HPDE6-E6E7 (cell line): ENCODE measurements around the gene TANK.
"Not testable (repeated sequence)": the region's sequence is repeated elsewhere in the genome, so short reads cannot be mapped to it uniquely, and the experiment has no call there.

Experiments
- DNase-seq: peaks from one replicate; pipeline ENCODE4 v3.0.0; 2011; ENCODE audit warnings: missing footprints; ENCODE audit errors: extremely low spot score

TANK gene, protein sequence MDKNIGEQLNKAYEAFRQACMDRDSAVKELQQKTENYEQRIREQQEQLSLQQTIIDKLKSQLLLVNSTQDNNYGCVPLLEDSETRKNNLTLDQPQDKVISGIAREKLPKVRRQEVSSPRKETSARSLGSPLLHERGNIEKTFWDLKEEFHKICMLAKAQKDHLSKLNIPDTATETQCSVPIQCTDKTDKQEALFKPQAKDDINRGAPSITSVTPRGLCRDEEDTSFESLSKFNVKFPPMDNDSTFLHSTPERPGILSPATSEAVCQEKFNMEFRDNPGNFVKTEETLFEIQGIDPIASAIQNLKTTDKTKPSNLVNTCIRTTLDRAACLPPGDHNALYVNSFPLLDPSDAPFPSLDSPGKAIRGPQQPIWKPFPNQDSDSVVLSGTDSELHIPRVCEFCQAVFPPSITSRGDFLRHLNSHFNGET

GRCh38 chr2:161160226-161161073 is at the start of gene TANK:
TANK (plus strand) TSS chr2:161160428; CDS start chr2:161179663, 19,235 bp downstream.
- DNase-seq = peak; percentile 83

GRCh38 chr2:161111531-161111930 is 48.7 kb upstream of the TANK start:
- no peak for DNase-seq

DNA sequence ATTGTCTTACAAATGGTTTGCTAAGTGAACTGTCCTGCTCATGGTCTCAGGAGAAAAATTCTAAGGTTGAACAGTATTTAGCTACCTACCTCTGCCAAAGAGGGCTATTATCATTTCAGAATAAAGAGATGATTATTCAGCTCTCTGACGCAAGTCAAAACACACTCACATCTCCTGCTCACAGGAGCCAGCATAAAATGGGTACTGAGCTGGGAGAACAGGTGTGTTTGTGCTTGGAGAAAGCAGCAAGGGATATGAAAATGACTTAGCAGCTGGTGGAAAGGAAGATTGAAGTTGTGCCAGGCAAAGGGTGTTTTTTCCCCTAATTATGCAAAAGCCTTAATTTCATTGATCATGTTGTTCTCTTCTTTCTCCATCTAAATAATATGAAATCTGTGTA is 47.3 kb upstream of the TANK start:
- DNase-seq = no peak

DNA sequence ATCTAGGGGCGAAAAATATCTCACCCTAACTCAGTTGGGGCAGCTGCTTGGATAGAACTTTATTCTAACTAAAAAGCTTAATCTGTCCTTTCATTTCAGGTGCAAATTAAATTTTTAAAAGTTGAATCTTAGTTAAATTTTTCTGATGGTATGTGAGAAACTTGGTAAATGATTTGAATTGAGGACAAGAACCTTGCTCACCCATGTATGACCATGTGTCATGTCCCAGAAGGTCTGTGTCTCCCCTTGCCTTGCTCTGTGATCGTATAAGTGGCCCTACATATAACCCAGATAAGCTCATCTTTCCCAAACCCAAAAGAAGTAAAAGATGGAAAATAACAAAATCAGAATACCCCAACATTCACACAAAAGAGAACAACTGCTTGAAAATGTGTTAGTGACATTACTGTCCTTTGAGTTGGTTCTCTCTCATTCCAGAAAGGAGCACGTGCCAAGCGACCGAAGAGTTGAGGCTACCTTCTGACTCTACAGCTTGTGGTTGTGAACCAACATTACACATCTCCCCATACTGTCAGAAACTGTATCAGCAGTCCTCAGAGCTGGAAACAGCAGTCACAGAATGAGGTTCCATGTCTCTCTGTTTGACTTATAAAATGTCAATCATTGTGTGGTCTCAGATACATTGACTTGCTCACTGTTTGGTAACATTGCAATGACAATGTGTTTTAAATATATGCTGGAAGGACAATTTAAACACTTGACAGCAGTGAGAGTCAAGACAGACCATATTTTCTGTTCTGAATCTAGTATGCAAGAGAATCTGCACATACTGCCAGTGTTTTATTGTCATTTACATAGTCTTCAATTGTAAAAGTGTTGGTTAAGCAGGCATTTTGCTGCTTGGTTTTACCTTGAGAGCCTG is 46.3 kb upstream of the TANK start:
- no peak for DNase-seq

- DNase-seq = no peak
Measured at GRCh38 chr2:161115205-161115604, 45.0 kb upstream of the TANK start.

- no peak for DNase-seq
Measured at GRCh38 chr2:161115605-161116380, 44.4 kb upstream of the TANK start.

DNA sequence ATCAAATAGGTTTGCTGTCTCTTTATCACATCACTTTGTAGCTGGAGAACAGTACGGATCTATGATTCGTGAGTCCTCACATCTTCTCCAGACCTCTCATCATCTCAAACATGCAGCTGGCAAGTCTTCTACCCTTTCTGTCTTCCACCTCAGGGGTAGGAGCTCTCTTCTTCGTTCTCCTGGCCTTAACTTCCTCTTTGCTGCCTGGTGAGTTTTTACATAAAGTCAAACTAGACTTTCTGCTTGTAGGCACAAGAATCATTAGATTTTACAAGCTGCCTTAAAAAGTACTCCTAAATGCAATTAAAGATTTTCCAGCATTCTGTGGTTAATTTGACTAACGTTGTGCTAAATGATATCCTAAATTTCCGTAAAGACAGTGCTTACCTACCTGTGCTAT is 43.7 kb upstream of the TANK start:
- DNase-seq = no peak

- no peak for DNase-seq
Measured at GRCh38 chr2:161117506-161117905, 42.7 kb upstream of the TANK start.

GRCh38 chr2:161118722-161119121 is 41.5 kb upstream of the TANK start:
- no peak for DNase-seq

GRCh38 chr2:161119483-161119882 is 40.7 kb upstream of the TANK start:
- no peak for DNase-seq

GRCh38 chr2:161120775-161121174 is 39.5 kb upstream of the TANK start:
- no peak for DNase-seq

DNA sequence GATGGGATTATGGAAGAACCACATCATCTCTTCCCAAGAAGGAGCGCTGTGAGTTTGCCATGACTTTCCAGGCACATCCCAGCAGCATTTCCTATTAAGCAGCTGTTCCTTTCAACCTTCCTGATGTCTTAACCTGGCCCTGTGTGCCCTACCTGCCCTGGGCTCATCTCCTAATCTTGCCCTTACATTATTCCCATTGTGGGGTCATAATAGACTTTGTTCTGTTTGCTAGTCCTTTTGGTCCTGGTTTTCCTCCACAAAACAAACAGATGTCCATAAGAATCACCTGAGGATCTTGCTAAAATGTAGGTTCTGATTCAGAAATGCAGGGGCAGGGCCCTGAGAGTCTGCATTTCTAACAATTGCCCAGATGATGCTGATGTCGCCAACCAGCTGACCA is 38.6 kb upstream of the TANK start:
- no peak for DNase-seq

- peak; percentile 79 for DNase-seq
Measured at GRCh38 chr2:161122772-161123530, 37.3 kb upstream of the TANK start.

- peak; percentile 64 for DNase-seq
Measured at GRCh38 chr2:161123531-161124030, 36.6 kb upstream of the TANK start.

GRCh38 chr2:161124201-161124600 is 36.0 kb upstream of the TANK start:
- DNase-seq = no peak

- DNase-seq = no peak
Measured at GRCh38 chr2:161128885-161129284, 31.3 kb upstream of the TANK start.

- DNase-seq = no peak
Measured at GRCh38 chr2:161130354-161130753, 29.9 kb upstream of the TANK start.

- no peak for DNase-seq
Measured at GRCh38 chr2:161131074-161131680, 29.1 kb upstream of the TANK start.

DNA sequence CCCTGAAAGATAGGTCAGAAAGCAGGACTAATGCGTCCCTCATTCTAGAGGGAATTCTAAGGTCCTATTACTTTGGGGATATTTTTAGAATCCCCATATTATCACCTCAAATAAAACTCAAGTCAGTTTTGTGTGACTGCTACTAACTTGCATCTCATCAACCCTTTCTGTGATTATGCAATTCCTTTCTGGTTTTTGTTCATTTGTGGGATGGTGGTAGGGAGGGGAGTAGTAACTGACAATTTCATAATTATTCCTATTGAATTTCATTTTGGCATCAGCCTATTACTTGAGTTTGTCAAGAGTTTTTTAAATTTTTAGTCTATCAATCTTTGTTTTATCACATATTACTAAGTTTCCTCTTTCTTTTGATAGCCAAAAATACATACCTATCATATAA is 28.4 kb upstream of the TANK start:
- DNase-seq = no peak

- DNase-seq = not testable (repeated sequence)
Measured at GRCh38 chr2:161132384-161132783, 27.8 kb upstream of the TANK start.
